ENCODE data around the gene MYO5B. TPM values are rescaled to one million over a fixed set of nuclear protein-coding genes. Genes with fewer than 3 reads are reported as not detected.
A peak's percentile ranks its signal among the peaks of the same experiment; 100 is the strongest.

Gene MYO5B
- total RNA-seq, 4 donors from 2014 or later: 53.1 to 74.8 (median 55.2) TPM

DNA sequence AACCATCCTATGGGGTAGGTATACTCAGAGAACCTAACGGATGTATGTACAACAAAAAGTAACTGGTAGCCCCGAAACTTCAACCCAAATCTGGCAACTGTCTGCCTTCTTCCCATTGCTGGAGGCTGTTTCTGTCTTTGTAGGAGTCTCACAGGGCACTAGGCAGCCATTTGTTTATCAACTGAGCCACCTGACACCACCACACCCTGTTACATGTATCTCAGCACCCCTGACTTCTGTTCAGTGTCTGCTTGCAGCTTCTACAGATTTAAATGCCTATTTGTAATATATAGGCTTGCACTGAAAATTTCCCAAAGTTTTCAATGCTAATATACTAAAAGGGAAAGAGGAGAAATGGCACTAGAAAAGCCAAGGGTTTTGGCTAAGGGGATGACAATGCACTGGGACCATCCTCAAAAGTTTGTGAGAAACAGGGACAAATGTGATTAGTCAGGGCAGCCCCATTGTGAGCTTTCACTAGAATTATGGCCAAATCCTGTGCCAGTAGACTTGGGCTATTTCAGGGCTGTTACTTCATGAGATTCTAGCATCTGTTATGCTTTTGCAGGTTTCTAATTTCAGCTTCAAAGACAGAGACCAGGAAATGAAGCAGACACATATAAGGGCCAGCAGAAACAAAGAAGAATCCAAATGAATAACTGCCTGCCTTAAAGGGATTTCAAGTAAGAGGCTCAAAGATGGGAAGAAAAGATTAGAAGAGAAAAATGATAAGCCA, 103.3 kb downstream of the MYO5B start:
- intact Hi-C loops (cut with DNase I; ENCODE audit: low total_unique reads): no loop called here
- TF ChIP-seq, protein P1, sequence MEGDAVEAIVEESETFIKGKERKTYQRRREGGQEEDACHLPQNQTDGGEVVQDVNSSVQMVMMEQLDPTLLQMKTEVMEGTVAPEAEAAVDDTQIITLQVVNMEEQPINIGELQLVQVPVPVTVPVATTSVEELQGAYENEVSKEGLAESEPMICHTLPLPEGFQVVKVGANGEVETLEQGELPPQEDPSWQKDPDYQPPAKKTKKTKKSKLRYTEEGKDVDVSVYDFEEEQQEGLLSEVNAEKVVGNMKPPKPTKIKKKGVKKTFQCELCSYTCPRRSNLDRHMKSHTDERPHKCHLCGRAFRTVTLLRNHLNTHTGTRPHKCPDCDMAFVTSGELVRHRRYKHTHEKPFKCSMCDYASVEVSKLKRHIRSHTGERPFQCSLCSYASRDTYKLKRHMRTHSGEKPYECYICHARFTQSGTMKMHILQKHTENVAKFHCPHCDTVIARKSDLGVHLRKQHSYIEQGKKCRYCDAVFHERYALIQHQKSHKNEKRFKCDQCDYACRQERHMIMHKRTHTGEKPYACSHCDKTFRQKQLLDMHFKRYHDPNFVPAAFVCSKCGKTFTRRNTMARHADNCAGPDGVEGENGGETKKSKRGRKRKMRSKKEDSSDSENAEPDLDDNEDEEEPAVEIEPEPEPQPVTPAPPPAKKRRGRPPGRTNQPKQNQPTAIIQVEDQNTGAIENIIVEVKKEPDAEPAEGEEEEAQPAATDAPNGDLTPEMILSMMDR (IDR thresholded peaks at IDR 0.05): no peak
- TF ChIP-seq POLR2A (IDR thresholded peaks at IDR 0.05): no peak
- 74 to 76% methylated on average over 2 of the region's 2 CpGs for WGBS, 2 donors

GRCh38 chr18:50090370-50091312, 104.3 kb downstream of the MYO5B start:
- no peak for TF ChIP-seq POLR2A (IDR thresholded peaks at IDR 0.05)
- TF ChIP-seq, protein P1 (IDR thresholded peaks at IDR 0.05): no peak
- intact Hi-C loops (cut with DNase I; ENCODE audit: low total_unique reads): no loop called here
- peak in 1 of 2 donors; percentile 46 for DNase-seq (ENCODE audit: low spot score in 2 of 2)
- WGBS, 2 donors: 82 to 84% methylated on average over 6 of the region's 6 CpGs
- H3K4me3 ChIP-seq (ENCODE audit: low read depth, poor library complexity, severe bottlenecking): no peak overlapping the region

More for the DNA sequence above, 103.3 kb downstream of the MYO5B start:
- DNase-seq (ENCODE audit: low spot score in 2 of 2): peak in 1 of 2 donors; percentile 9
- H3K4me3 ChIP-seq (ENCODE audit: low read depth, poor library complexity, severe bottlenecking): no peak overlapping the region

- H3K4me3 ChIP-seq (ENCODE audit: low read depth, poor library complexity, severe bottlenecking): no peak overlapping the region
- intact Hi-C loops (cut with DNase I; ENCODE audit: low total_unique reads): no loop called here
- no peak for TF ChIP-seq POLR2A (IDR thresholded peaks at IDR 0.05)
- TF ChIP-seq, protein P1 (IDR thresholded peaks at IDR 0.05): no peak
- 88 to 92% methylated on average over 9 of the region's 9 CpGs for WGBS, 2 donors
- DNase-seq (ENCODE audit: low spot score in 2 of 2): peak in 1 of 2 donors; percentile 25
These were observed 105.2 kb downstream of the MYO5B start for GRCh38 chr18:50089702-50090101.

GRCh38 chr18:50083708-50084107, 111.2 kb downstream of the MYO5B start:
- H3K4me3 ChIP-seq (ENCODE audit: low read depth, poor library complexity, severe bottlenecking): no peak overlapping the region
- DNase-seq (ENCODE audit: low spot score in 2 of 2): no peak
- 36 to 57% methylated on average over 3 of the region's 3 CpGs for WGBS, 2 donors
- no peak for TF ChIP-seq POLR2A (IDR thresholded peaks at IDR 0.05)
- TF ChIP-seq, protein P1 (IDR thresholded peaks at IDR 0.05): no peak
- intact Hi-C loops (cut with DNase I; ENCODE audit: low total_unique reads): no loop called here

- H3K4me3 ChIP-seq (ENCODE audit: low read depth, poor library complexity, severe bottlenecking): no peak overlapping the region
- 38 to 42% methylated on average over 2 of the region's 2 CpGs for WGBS, 2 donors
- intact Hi-C loops (cut with DNase I; ENCODE audit: low total_unique reads): no loop called here
- TF ChIP-seq POLR2A (IDR thresholded peaks at IDR 0.05): no peak
- TF ChIP-seq, protein P1 (IDR thresholded peaks at IDR 0.05): no peak
- DNase-seq (ENCODE audit: low spot score in 2 of 2): no peak
These were observed 113.9 kb downstream of the MYO5B start for GRCh38 chr18:50080932-50081560.

All from lower leg skin (tissue), 4 donors.